Ovary (tissue), 9 donors: ENCODE data around the gene FMNL2. TPM values are rescaled to one million over a fixed set of nuclear protein-coding genes. Genes with fewer than 3 reads are reported as not detected.

ENCODE experiments used
- DNase-seq, 5 donors: peaks; one replicate each; pipeline ENCODE4 v3.0.0-alpha.2; 2019 to 2020
- H3K27ac ChIP-seq, 2 donors: fragments of 200-600 bp; one replicate each; pipeline versions ENCODE4 v1.5.1 to v1.8.0; 2019 to 2022
- H3K27me3 ChIP-seq: fragments of 200-600 bp; one replicate; pipeline ENCODE4 v1.8.0; 2022
- H3K36me3 ChIP-seq: fragments of 200-600 bp; sonication (generic); one replicate; pipeline ENCODE4 v1.5.1; 2019
- H3K4me1 ChIP-seq: one replicate; pipeline ENCODE4 v1.8.1; 2013; ENCODE audit warnings: mild to moderate bottlenecking, moderate library complexity; ENCODE audit not compliant: insufficient read depth
- H3K4me3 ChIP-seq: fragments of 200-600 bp; sonication (generic); one replicate; pipeline ENCODE4 v1.5.1; 2017
- H3K9me3 ChIP-seq, 2 donors: fragments of 200-600 bp in 1 of 2; sonication (generic) in 1 of 2; one replicate each; pipeline versions ENCODE4 v1.5.1 to v1.8.1; 2013 to 2019; ENCODE audit warnings: mild to moderate bottlenecking in 1 of 2, moderate library complexity in 1 of 2
- CTCF ChIP-seq, 3 donors: fragments of 450-650 bp in 2 of 3; fragments of 200-600 bp in 1 of 3; IDR thresholded peaks; one replicate each; pipeline versions ENCODE4 v1.5.1 to v1.8.0; 2016 to 2022; ENCODE audit warnings: antibody characterized with exemption in 3 of 3, mild to moderate bottlenecking in 1 of 3
- EP300 ChIP-seq: sonication (generic); formaldehyde crosslinking; IDR thresholded peaks from one replicate; pipeline ENCODE4 v1.6.1; 2017; ENCODE audit warnings: antibody characterized with exemption
- POLR2A ChIP-seq: fragments of 450-650 bp; IDR thresholded peaks from one replicate; pipeline ENCODE4 v1.6.1; 2017; ENCODE audit warnings: antibody characterized with exemption, mild to moderate bottlenecking, moderate library complexity
- WGBS, 3 donors: extraction: QIAGEN DNeasy Blood & Tissue Kit in 1 of 3; methylation state at CpG; one replicate each; pipeline versions ENCODE4 v1.1.5 to v1.1.7; 2013 to 2017; 5-methylcytosine and 5-hydroxymethylcytosine counted together
- intact Hi-C, 4 donors: fragments of 100-400 bp; cut with DNase I; formaldehyde crosslinking; loops; one replicate each; pipeline versions ENCODE4 v1.11.0 to v1.15.1; 2022 to 2023
- polyA plus RNA-seq, 2 donors: library from polyadenylated mRNA; stranded (reverse); fragments of 200-250 nt in 1 of 2; fragments of 350-450 nt in 1 of 2; fragmentation: Illumina TruSeq in 1 of 2; extraction: RNeasy Lipid Tissue Mini Kit (QIAGEN cat#74804) in 1 of 2; gene quantifications; one replicate each; pipeline ENCODE4 v1.2.3, GENCODE V29; 2013 to 2014
- total RNA-seq, 7 donors: library from RNA; depleted of rRNA in 2 of 7; stranded (reverse); fragments of >200 nt in 2 of 7; fragmentation: NEBNext Ultra II Directional in 3 of 7; extraction: Animal tissue kit (Norgen Biotek cat#: 25700) in 3 of 7; gene quantifications; one replicate each; pipeline versions ENCODE4 v1.1.0 to v1.2.4, GENCODE V29; 2016 to 2023
- donor health status: DM: no; HTN: no; CAD: no; lungs with moderate emphysema.
- donor health status: DM: no; HTN: no; CAD: no.
- donor health status: Bipolar disorder and iron deficiency.
- donor health status: DM: yes; HTN: yes; CAD: no.
- donor health status: DM: no; HTN: no; CAD: no.
- donor health status: DM: yes; HTN: yes; CAD: no.

FMNL2 gene
- total and polyA plus RNA-seq, 9 donors = 30.3 to 89.1 (median 51.3) TPM

- H3K27me3 ChIP-seq = no peaks in the 10 kb centered on the region
- no peaks in the 10 kb centered on the region for H3K9me3 ChIP-seq
- DNase-seq = no peak
- no peaks in the 10 kb centered on the region for H3K36me3 ChIP-seq
- intact Hi-C loops = no loop called here
- H3K27ac ChIP-seq = no peak overlapping the region
- H3K4me1 ChIP-seq = peaks cover 7% of the 10 kb centered on the region
- no peak overlapping the region for H3K4me3 ChIP-seq
- 94 to 98% (median 94%) methylated on average over 3 of the region's 3 CpGs for WGBS, 3 donors
- no peak for TF ChIP-seq EP300
- TF ChIP-seq CTCF (IDR thresholded peaks at IDR 0.05) = no peak
- TF ChIP-seq POLR2A = no peak
These were observed 233.6 kb downstream of the FMNL2 start for GRCh38 chr2:152568531-152568930.

GRCh38 chr2:152569186-152569585 lies 234.2 kb downstream of the FMNL2 start:
- DNase-seq = no peak
- WGBS, 3 donors = 96 to 99% (median 97%) methylated on average over 7 of the region's 7 CpGs
- Histone ChIP-seq H3K36me3 (no peaks in the 10 kb centered on the region), H3K4me3 (no peak overlapping the region), H3K4me1 (peaks cover 4% of the 10 kb centered on the region), H3K9me3 (no peaks in the 10 kb centered on the region), H3K27ac (no peak overlapping the region), H3K27me3 (no peaks in the 10 kb centered on the region)
- no peak for TF ChIP-seq POLR2A
- no peak for TF ChIP-seq CTCF (IDR thresholded peaks at IDR 0.05)
- intact Hi-C loops = no loop called here

- Histone ChIP-seq H3K27ac (no peak overlapping the region), H3K4me1 (peaks cover 4% of the 10 kb centered on the region), H3K9me3 (no peaks in the 10 kb centered on the region), H3K4me3 (no peak overlapping the region), H3K27me3 (no peaks in the 10 kb centered on the region), H3K36me3 (no peaks in the 10 kb centered on the region)
- DNase-seq = no peak
- TF ChIP-seq EP300 (no peak), CTCF (IDR thresholded peaks at IDR 0.05) (no peak), POLR2A (no peak)
- intact Hi-C loops = no loop called here
- WGBS, 3 donors = 43 to 58% (median 49%) methylated on average over 3 of the region's 3 CpGs
These were observed 236.2 kb downstream of the FMNL2 start for GRCh38 chr2:152571048-152571766.

GRCh38 chr2:152572031-152572430 lies 237.1 kb downstream of the FMNL2 start:
- intact Hi-C loops = no loop called here
- no peaks in the 10 kb centered on the region for H3K9me3 ChIP-seq
- DNase-seq = no peak
- TF ChIP-seq CTCF (IDR thresholded peaks at IDR 0.05) (no peak), POLR2A (no peak), EP300 (no peak)
- no peak overlapping the region for H3K4me3 ChIP-seq
- H3K4me1 ChIP-seq = peaks cover 2% of the 10 kb centered on the region
- no peak overlapping the region for H3K27ac ChIP-seq
- H3K36me3 ChIP-seq = no peaks in the 10 kb centered on the region
- WGBS, 3 donors = 96 to 100% (median 98%) methylated on average over 1 of the region's 1 CpG
- no peaks in the 10 kb centered on the region for H3K27me3 ChIP-seq
